DND-41 (cell line): ENCODE data around the gene LIX1L.

Experiments used
- CTCF ChIP-seq: IDR thresholded peaks from 2 replicates; pipeline ENCODE4 v1.5.1; 2012; ENCODE audit warnings: borderline replicate concordance, low read length, moderate library complexity, mild to moderate bottlenecking; ENCODE audit not compliant: poor library complexity, severe bottlenecking; ENCODE audit errors: extremely low read depth
- EZH2 ChIP-seq: IDR thresholded peaks from 3 replicates; pipeline ENCODE4 v1.6.1; 2012; ENCODE audit warnings: borderline replicate concordance, low read depth, mild to moderate bottlenecking, moderate library complexity, low read length, inconsistent platforms; ENCODE audit not compliant: severe bottlenecking

GRCh38 chr1:145979746-145980456, 22.1 kb upstream of the LIX1L start:
- TF ChIP-seq CTCF: no peak
- TF ChIP-seq EZH2: no peak
